Measurements from ENCODE around the gene RPS27L.

The RPS27L gene

DNA sequence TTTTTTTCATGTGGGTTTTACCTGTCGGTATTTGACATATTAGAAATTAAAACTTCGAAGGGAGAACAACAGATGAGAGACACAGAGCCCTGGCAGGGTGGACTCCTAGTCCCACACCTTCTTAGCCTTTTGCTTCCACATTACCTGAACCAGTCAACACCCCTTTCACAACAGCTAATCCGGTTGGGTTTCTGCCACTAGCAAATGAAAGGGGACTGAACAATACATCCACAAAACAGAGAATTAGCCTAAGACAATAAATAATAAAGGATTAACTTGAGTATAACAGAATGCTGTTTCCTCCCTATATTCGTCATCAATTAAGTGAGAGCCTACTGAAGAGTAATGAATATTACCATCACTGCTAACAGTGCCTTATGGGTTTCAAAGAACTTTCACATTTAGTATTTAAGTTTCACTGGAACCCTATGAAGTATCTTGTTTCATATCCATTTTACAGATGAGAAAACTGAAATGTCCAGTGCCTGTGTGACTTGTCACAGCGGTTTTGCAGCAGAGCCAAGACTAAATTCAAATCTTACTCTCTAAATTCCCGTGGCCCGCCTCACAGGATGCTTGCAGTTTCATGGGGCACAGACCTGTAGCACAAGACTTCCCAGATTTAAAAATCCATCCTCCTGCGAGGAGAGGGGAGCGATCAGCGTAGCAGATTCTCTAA, 31.1 kb upstream of the RPS27L start:
- no peak for DNase-seq (ENCODE audit: low read depth in 2 of 2)

DNA sequence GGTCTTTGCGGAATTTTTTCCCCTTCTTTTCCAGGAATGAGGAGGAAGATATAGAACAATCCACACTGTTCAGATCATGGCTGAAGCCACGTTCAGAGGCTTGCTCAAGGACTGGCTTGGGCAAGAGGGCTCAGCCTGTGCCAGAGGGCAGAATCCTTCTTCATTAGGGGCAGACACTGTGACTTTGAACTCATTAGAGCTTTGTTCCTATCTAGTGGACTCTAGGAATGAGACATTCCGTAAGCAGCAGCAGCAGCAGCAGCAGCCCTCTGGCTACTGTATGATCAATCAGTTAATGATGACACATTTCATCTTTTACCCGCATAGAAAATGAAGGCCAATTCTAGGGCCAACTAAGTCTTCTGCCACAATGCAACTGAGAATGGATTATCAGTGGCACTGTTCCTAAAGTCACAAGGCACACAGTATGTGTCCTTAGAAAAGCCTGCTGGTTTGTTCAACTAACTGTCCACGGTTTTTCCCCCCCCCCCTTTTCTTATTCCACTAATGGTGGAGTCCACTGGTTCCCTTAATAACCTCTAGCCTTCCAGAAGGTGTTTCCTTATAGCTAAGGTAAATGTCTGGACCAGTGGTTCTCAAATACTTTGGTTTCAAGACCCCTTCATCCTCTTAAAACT, 30.4 kb upstream of the RPS27L start:
- no peak for DNase-seq (ENCODE audit: low read depth in 2 of 2)

GRCh38 chr15:63186065-63186464, 28.8 kb upstream of the RPS27L start:
- no peak for DNase-seq (ENCODE audit: low read depth in 2 of 2)

- DNase-seq (ENCODE audit: low read depth in 2 of 2), result no peak
These were observed 27.9 kb upstream of the RPS27L start for GRCh38 chr15:63185206-63185605.

DNA sequence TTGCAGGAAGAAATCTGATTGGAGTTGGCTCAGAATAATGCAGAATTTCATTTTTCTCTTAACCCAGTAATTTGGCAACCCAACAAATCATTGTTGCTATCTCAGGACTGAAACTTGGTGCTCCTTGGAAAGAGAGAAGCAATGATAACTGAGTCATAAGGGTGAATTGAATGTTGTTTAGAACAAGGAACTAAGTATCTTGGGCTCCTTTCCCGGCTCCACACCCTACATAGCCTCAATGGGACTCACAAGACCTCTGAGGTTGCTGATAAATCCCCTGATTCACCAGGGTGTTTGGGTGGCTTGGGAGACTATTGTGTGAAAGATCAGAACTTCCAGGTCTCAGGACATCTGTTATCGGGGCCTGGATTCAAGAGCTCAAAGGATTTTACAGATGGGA, 24.4 kb upstream of the RPS27L start:
- no peak for DNase-seq (ENCODE audit: low read depth in 2 of 2)

DNA sequence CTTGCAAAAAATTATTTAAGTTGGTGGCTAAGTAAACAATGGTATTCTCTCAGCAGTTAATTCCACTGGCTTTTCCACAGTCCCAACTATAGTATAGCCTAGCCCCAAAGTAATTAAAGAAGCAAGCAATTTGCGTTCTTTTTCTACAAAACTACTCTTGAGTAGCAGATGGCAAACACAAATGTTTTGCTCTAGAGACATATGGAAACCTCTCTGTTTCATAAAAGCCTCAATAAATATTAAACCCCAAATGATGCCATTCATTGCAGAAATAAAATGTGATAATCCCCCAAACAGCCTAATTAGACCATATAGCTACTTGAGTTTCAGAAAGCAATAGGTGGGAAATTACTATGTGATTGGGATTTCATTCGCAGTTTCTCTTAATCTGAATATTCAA, 23.5 kb upstream of the RPS27L start:
- no peak for DNase-seq (ENCODE audit: low read depth in 2 of 2)

DNA sequence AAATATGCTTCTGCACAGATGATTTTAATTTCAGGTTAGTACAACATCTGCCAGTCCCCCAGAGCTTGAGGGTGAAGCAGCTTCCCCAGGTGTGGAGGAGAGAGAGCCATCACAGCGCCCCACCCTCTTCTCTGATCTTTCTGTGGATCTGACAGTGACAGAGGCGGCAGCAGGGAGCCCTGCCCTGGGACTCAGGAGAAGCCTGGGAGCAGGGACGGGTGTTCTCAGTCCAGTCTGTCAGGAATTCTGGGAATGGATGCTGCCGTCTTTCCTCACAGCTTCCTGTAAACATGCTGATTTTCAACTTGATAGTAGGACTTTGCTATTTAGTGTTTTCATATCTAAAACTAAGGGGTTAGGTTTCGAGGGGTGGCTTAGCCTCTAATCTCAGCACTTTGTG, 20.8 kb upstream of the RPS27L start:
- DNase-seq (ENCODE audit: low read depth in 2 of 2), result no peak

GRCh38 chr15:63176302-63176701, 19.0 kb upstream of the RPS27L start:
- DNase-seq (ENCODE audit: low read depth in 2 of 2), result no peak

DNA sequence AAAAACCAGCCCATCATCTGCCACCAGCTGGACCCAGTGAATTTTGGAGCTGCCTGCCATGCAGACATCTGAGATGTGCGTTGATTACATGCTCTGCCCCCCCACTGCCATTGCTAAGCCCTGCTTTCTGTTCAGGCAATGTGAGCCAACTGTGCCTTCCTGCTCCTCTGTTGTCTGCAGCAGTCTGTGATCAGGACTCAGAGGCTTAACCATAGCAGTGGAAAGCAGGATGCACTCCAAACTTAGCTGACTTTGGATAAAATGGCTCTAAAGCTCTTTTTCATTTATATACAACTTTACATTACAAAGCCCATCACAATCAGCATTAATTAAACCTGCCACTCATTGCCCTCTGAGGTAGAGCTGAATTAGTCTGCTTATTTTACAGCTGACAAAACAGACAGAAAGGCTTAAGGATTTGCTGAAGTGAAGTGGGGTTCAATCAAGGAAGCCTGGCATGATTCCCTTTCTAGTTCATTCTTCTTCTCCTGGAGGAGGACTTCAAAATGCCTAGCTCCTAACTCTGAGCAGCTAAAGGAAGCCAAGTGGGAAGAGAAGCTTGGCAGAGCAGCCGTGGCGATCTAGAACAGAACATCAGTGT, 15.7 kb upstream of the RPS27L start:
- DNase-seq (ENCODE audit: low read depth in 2 of 2), result no peak

- DNase-seq (ENCODE audit: low read depth in 2 of 2), result no peak
These were observed 15.1 kb upstream of the RPS27L start for GRCh38 chr15:63172376-63172775.

GRCh38 chr15:63169788-63170187, 12.5 kb upstream of the RPS27L start:
- DNase-seq (ENCODE audit: low read depth in 2 of 2), result no peak

- DNase-seq (ENCODE audit: low read depth in 2 of 2), result no peak
These were observed 8.9 kb upstream of the RPS27L start for GRCh38 chr15:63166219-63166618.

GRCh38 chr15:63165166-63165859, 8.0 kb upstream of the RPS27L start:
- DNase-seq (ENCODE audit: low read depth in 2 of 2), result no peak

DNA sequence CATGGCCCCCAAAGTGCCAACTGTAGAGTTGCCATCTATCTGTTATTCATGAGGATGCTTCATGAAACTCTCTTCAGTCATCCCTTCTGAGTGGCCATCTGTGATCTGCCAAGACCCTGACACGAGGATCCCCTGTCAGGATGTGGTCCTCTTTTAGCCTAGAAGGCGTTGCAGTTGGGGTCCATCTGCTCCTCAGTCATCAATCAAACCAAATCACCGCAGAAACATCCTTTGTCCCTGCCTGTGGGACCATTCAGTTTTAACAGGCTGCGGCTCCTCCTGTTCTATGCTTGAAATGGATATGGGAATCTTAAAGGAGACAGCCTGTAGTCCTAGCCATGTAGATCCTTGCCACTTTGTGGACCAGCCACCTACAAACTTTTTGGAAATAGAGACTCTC, 5.9 kb upstream of the RPS27L start:
- no peak for DNase-seq (ENCODE audit: low read depth in 2 of 2)

DNA sequence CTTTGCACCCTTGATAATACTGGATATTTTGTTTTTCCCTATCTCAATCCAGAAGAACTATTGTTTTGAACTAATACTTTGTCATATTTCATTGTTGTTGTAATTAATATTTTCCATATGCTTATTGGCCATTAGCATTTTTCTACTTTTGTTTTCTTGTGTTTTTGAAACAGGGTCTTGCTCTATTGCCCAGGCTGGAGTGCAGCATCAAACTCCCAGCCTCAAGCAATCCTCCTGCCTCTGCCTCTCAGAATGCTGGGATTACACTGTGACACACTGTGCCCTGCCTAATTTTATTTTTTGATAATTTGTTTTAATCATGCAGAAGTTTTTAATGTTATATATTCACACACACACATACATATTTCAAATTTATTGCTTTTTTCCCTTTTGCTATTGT, 3.4 kb upstream of the RPS27L start:
- DNase-seq (ENCODE audit: low read depth in 2 of 2), result no peak

- no peak for DNase-seq (ENCODE audit: low read depth in 2 of 2)
These were observed 684 bp upstream of the RPS27L start for GRCh38 chr15:63157891-63158431.

DNA sequence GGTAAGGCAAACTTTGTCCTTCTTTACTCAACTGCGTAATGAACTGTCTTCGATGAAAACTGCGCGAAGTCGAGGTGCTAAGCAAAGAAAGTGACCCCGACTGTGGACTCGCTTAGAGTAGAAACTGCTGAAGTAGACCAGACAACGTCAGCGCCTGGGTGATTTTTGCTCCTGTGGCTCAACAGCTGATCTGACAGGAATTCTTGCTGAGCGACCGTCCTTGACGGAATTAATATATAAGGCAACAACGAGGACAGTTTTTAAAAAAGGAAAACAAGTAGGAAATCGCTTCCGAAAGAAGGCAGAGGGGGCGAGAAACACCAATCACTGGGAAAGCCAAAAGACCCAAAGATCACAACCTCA, 541 bp downstream of the RPS27L start:
- no peak for DNase-seq (ENCODE audit: low read depth in 2 of 2)

- no peak for DNase-seq (ENCODE audit: low read depth in 2 of 2)
These were observed 1.1 kb downstream of the RPS27L start for GRCh38 chr15:63156086-63156710.

DNA sequence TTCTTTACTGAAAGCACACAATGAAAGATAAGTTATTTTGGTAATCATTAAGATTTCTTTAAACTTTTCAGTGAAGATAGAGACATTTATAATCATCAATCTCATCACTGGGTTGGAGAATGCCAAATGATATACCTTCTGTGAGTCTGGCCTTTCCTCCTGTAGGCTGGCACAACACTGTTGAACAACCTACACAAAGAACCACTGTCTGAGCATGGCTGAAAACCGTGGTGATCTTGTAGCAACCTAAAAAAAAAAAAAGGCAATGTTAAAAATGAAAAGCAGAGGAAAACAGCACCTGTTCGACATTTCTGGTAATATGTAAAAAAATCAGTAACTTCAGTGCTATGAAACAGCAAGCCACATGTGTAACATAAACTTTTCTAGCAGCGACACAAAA, 1.8 kb downstream of the RPS27L start:
- DNase-seq (ENCODE audit: low read depth in 2 of 2), result no peak

- no peak for DNase-seq (ENCODE audit: low read depth in 2 of 2)
These were observed 5.6 kb downstream of the RPS27L start for GRCh38 chr15:63151665-63152064.

DNA sequence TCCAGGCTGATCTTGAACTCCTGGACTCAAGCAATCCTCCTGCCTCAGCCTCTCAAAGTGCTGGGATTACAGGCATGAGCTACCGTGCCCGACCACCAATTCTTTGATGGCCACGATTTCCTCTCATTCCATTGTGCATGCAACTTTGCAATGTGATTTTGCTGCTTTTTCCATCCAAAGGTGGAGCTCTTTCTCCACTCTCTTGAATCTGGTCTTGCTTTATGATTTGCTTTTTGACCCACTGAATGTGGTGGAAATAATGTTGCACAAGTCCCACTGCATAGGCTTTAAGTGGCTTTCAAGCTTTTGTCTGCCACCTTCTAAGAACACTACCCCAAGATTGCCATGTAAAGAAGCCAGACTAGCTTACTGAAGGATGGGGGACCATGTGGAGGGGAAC, 10.6 kb downstream of the RPS27L start:
- no peak for DNase-seq (ENCODE audit: low read depth in 2 of 2)

DNA sequence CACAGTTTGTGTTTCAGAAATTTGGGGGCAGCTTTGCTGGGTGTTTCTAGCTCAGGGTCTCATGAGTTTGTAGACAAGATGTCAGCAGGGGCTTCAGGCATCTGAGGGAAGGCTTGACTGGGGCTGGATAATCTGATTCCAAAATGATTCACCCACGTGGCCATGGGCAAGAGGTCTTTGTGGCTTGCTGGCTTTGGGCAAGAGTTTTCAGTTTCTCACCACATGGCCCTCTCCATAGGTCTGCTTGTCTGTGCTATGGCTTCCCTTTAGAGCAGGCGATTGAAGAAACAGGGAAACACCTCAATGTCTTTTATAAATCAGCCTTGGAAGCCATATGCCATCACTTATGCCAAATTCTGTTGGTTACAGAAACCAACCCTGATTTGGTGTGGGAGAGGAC, 11.9 kb downstream of the RPS27L start:
- no peak for DNase-seq (ENCODE audit: low read depth in 2 of 2)
